B cell (primary cell): ENCODE data around the gene NPAS3. TPM values are rescaled to one million over a fixed set of nuclear protein-coding genes. Genes with fewer than 3 reads are reported as not detected.

Experiments
- ATAC-seq: fragments of 200-7000 bp; cut with Tn5 transposase; one replicate; pipeline ENCODE4 v1.10.0; 2021; ENCODE audit warnings: low read depth, mild to moderate bottlenecking, moderate number of reproducible peaks, moderate library complexity
- CTCF ChIA-PET: fragments of 350-600 bp; sonication (Branson Sonifier 250); formaldehyde crosslinking; loops from one replicate; lab custom pipeline; 2021; ENCODE audit warnings: antibody characterized with exemption, inconsistent platforms; lab: Charles Lee
- POLR2A ChIA-PET: fragments of 350-600 bp; sonication (Branson Sonifier 250); formaldehyde crosslinking; loops from one replicate; lab custom pipeline; 2021; ENCODE audit warnings: antibody characterized with exemption; lab: Charles Lee
- DNase-seq: peaks from one replicate; pipeline ENCODE4 v3.0.0; 2013
- H2AFZ ChIP-seq: 2 replicates; pipeline ENCODE4 v1.6.1; 2012; ENCODE audit warnings: mild to moderate bottlenecking, low read depth, low read length; ENCODE audit not compliant: insufficient read depth, poor library complexity, severe bottlenecking
- H3K27ac ChIP-seq, 2 donors: 1 replicate in 1 of 2; 2 replicates in 1 of 2; pipeline ENCODE4 v1.5.1; 2012 to 2013; ENCODE audit warnings: low read length in 2 of 2, mild to moderate bottlenecking in 2 of 2, moderate library complexity in 1 of 2
- H3K27me3 ChIP-seq, 4 experiments: fragments of 200-600 bp in 1 of 4; sonication (generic) in 1 of 4; replicated peaks in 1 of 4; 1 replicate in 2 of 4; 2 replicates in 2 of 4; pipeline versions ENCODE4 v1.6.1 to v1.7.0; 2013 to 2016; ENCODE audit warnings: low read length in 3 of 4, mild to moderate bottlenecking in 2 of 4, mixed read lengths in 1 of 4, moderate library complexity in 1 of 4; ENCODE audit not compliant: insufficient read depth in 4 of 4, control insufficient read depth in 3 of 4; ENCODE audit errors: control extremely low read depth in 1 of 4
- H3K36me3 ChIP-seq, 2 experiments: replicated peaks in 1 of 2; 1 replicate in 1 of 2; 2 replicates in 1 of 2; pipeline versions ENCODE4 v1.6.1 to v1.7.1; 2013; ENCODE audit warnings: low read length in 1 of 2; ENCODE audit not compliant: insufficient read depth in 2 of 2, control insufficient read depth in 1 of 2; ENCODE audit errors: control extremely low read depth in 1 of 2, extremely low read depth in 1 of 2
- H3K4me1 ChIP-seq, 2 donors: fragments of 200-600 bp in 1 of 2; sonication (generic) in 1 of 2; 1 replicate in 1 of 2; 2 replicates in 1 of 2; pipeline versions ENCODE4 v1.5.1 to v1.6.1; 2013 to 2017; ENCODE audit warnings: low read length in 2 of 2; ENCODE audit not compliant: control insufficient read depth in 2 of 2, insufficient read depth in 2 of 2
- H3K4me2 ChIP-seq: replicated peaks from 2 replicates; pipeline ENCODE3; 2012; ENCODE audit warnings: mild to moderate bottlenecking, low read depth, low read length; ENCODE audit not compliant: poor library complexity, severe bottlenecking
- H3K4me3 ChIP-seq, 5 experiments: fragments of 200-600 bp in 1 of 5; sonication (generic) in 1 of 5; 1 replicate in 3 of 5; 2 replicates in 2 of 5; pipeline versions ENCODE4 v1.5.1 to v1.7.0; 2011 to 2016; ENCODE audit warnings: low read length in 4 of 5, mild to moderate bottlenecking in 4 of 5, low read depth in 2 of 5, control low read depth in 1 of 5, moderate library complexity in 1 of 5; ENCODE audit not compliant: insufficient read depth in 1 of 5; ENCODE audit errors: control extremely low read depth in 1 of 5, extremely low read depth in 1 of 5
- H3K79me2 ChIP-seq: fragments of 200-600 bp; sonication (generic); one replicate; pipeline ENCODE4 v1.6.0; 2016; ENCODE audit warnings: low read length; ENCODE audit not compliant: control insufficient read depth, insufficient read depth
- H3K9ac ChIP-seq: fragments of 200-600 bp; sonication (generic); 2 replicates; pipeline ENCODE4 v1.6.1; 2017; ENCODE audit warnings: mild to moderate bottlenecking, low read length, moderate library complexity
- H3K9me3 ChIP-seq, 3 donors: one replicate each; pipeline versions ENCODE4 v1.6.1 to v1.7.1; 2013; ENCODE audit warnings: low read length in 2 of 3; ENCODE audit not compliant: control insufficient read depth in 2 of 3, insufficient read depth in 1 of 3; ENCODE audit errors: control extremely low read depth in 1 of 3
- H4K20me1 ChIP-seq: 2 replicates; pipeline ENCODE4 v1.6.0; 2012; ENCODE audit warnings: mild to moderate bottlenecking, low read length; ENCODE audit not compliant: insufficient read depth, control insufficient read depth, poor library complexity, severe bottlenecking
- H3K27ac Mint-ChIP-seq: one replicate; pipeline ENCODE4 v1.8.0; 2021; ENCODE audit warnings: mixed read lengths
- H3K27me3 Mint-ChIP-seq: one replicate; pipeline ENCODE4 v1.8.0; 2021; ENCODE audit warnings: mixed read lengths
- H3K4me1 Mint-ChIP-seq: one replicate; pipeline ENCODE4 v1.8.0; 2021; ENCODE audit warnings: mixed read lengths
- H3K4me3 Mint-ChIP-seq: one replicate; pipeline ENCODE4 v1.8.0; 2021; ENCODE audit warnings: mixed read lengths
- H3K9me3 Mint-ChIP-seq: one replicate; pipeline ENCODE4 v1.8.0; 2022; ENCODE audit warnings: mixed read lengths; ENCODE audit not compliant: insufficient read depth
- CTCF ChIP-seq: fragments of 200-600 bp; IDR thresholded peaks from one replicate; pipeline ENCODE4 v1.8.0; 2022; ENCODE audit warnings: antibody characterized with exemption, mild to moderate bottlenecking
- EZH2 ChIP-seq: IDR thresholded peaks from 2 replicates; pipeline ENCODE4 v1.6.1; 2012; ENCODE audit warnings: borderline replicate concordance, low read depth, mild to moderate bottlenecking, moderate library complexity, low read length; ENCODE audit not compliant: insufficient read depth, poor library complexity, severe bottlenecking
- WGBS: methylation state at CpG from one replicate; pipeline ENCODE4 v1.1.5; 2013; ENCODE audit warnings: missing lambda C conversion rate; ENCODE audit not compliant: insufficient coverage; 5-methylcytosine and 5-hydroxymethylcytosine counted together
- intact Hi-C: fragments of 100-400 bp; cut with micrococcal nuclease; formaldehyde crosslinking; loops from one replicate; pipeline ENCODE4 v1.10.0; 2022
- polyA plus RNA-seq: library from polyadenylated mRNA; depleted of rRNA; stranded (reverse); fragments of >200 nt; gene quantifications from 2 replicates; pipeline ENCODE4 v1.2.3, GENCODE V29; 2012
- total RNA-seq, 2 donors: library from RNA; stranded (reverse); fragments of 120-200 nt in 1 of 2; gene quantifications; 1 replicate in 1 of 2; 2 replicates in 1 of 2; pipeline versions ENCODE4 v1.2.3 to v1.2.4, GENCODE V29; 2013 to 2022

NPAS3 gene
- total and polyA plus RNA-seq, 2 donors (not counting 1 experiment from before 2014, with no cell fraction given), result not detected

- Mint-ChIP-seq H3K4me1 (no peaks in the 10 kb centered on the region), H3K27me3 (no peaks in the 10 kb centered on the region), H3K4me3 (no peak overlapping the region), H3K27ac (no peak overlapping the region), H3K9me3 (peaks cover 2% of the 10 kb centered on the region)
- Histone ChIP-seq H3K4me2 (no peak overlapping the region), H3K27me3 (no peaks in the 10 kb centered on the region), H3K9me3 (no peaks in the 10 kb centered on the region), H3K79me2 (no peaks in the 10 kb centered on the region), H3K27ac (no peak overlapping the region), H3K9ac (no peak overlapping the region), H4K20me1 (no peaks in the 10 kb centered on the region), H2AFZ (no peak overlapping the region), H3K4me1 (no peaks in the 10 kb centered on the region), H3K36me3 (no peaks in the 10 kb centered on the region), H3K4me3 (no peak overlapping the region)
- DNase-seq, result no peak
- CTCF ChIA-PET, result no interaction called here
- 80% methylated on average over 1 of the region's 3 CpGs for WGBS
- ATAC-seq, result no peak
- TF ChIP-seq CTCF (no peak), EZH2 (no peak)
- intact Hi-C loops, result no loop called here
- POLR2A ChIA-PET, result no interaction called here
Observed at GRCh38 chr14:33679461-33680225, 741.0 kb downstream of the NPAS3 start.

- intact Hi-C loops, result no loop called here
- no peak overlapping the region for H2AFZ ChIP-seq
- H3K4me1 Mint-ChIP-seq, result no peaks in the 10 kb centered on the region
Observed at GRCh38 chr14:33680873-33681272, 742.2 kb downstream of the NPAS3 start.

More at GRCh38 chr14:33680873-33681272, 742.2 kb downstream of the NPAS3 start:
- Mint-ChIP-seq H3K9me3 (peaks cover 2% of the 10 kb centered on the region), H3K27ac (no peak overlapping the region), H3K4me3 (no peak overlapping the region), H3K27me3 (no peaks in the 10 kb centered on the region)
- CTCF ChIA-PET, result no interaction called here
- H3K9me3 ChIP-seq, result no peaks in the 10 kb centered on the region
- no peak overlapping the region for H3K4me2 ChIP-seq
- no peaks in the 10 kb centered on the region for H3K27me3 ChIP-seq
- no peaks in the 10 kb centered on the region for H4K20me1 ChIP-seq
- POLR2A ChIA-PET, result no interaction called here
- TF ChIP-seq EZH2 (no peak), CTCF (no peak)
- H3K79me2 ChIP-seq, result no peaks in the 10 kb centered on the region
- no peaks in the 10 kb centered on the region for H3K4me1 ChIP-seq
- H3K27ac ChIP-seq, result no peak overlapping the region
- DNase-seq (no peak), ATAC-seq (no peak)
- H3K9ac ChIP-seq, result no peak overlapping the region
- H3K4me3 ChIP-seq, result no peak overlapping the region
- WGBS, result 95% methylated on average over 3 of the region's 6 CpGs
- no peaks in the 10 kb centered on the region for H3K36me3 ChIP-seq
